GM21423 (cell line): ENCODE data around the gene PID1.

ENCODE experiments used
- ATAC-seq: cut with Tn5 transposase; IDR thresholded peaks from one replicate; pipeline ENCODE4 v1.9.1; 2021; ENCODE audit warnings: mild to moderate bottlenecking, moderate library complexity; ENCODE audit not compliant: unreplicated experiment

The PID1 gene

DNA sequence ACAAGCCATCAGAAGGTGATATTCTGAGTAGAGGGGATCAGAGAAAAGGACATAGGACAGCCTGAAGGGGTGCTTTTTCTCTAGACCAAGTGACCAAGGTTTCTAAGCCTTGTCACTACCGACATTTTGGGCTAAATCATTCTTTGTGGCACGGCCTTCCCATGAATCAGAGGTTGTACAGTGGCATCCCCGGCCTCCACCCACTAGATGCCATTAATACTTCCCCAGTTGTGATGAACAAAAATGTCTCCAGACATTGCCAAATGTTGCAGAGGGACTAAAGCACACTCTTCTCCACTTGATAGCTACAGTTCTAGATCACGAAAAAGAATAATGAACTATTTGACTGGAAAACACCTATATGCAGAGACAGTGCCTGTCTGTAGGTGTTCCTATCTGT is 143.6 kb downstream of the PID1 start:
- ATAC-seq, result no peak

DNA sequence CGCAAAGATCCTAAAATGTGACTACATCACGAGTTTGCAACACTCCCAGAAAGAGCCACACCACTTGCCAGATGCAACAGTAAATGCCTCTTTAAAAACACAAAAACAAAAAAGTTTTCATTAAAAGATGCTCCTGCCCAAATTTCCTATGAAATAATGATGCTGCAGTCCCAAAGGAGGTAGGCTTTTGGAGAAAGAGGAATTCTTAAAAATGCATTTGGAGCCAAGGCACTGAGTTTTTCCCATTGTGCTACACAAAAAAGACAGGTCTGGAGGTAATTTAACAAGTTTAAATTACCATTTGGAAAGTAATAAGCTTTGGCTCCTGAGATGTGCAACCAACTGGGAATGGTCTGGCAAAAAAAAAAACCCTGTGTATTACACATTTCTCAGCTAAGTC is 145.0 kb downstream of the PID1 start:
- no peak for ATAC-seq

DNA sequence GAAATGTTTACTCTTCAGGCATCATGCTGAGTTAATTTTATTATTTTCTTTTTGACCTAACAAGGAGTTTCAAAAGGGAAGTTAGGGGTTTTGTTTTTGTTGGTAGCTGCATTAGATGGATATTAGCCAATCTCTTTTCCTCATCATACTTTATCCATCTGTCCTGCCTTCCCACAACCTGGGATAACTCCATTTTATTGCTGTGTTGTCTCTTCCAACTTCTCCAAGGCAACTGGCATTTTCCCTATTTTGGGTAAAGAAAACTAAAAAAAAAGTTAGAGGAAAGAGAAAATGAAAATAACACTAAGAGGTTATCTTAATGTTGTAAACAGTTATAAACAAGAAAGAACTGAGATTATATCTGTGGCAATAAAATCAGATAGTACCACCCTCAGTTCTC is 147.0 kb downstream of the PID1 start:
- ATAC-seq, result no peak

DNA sequence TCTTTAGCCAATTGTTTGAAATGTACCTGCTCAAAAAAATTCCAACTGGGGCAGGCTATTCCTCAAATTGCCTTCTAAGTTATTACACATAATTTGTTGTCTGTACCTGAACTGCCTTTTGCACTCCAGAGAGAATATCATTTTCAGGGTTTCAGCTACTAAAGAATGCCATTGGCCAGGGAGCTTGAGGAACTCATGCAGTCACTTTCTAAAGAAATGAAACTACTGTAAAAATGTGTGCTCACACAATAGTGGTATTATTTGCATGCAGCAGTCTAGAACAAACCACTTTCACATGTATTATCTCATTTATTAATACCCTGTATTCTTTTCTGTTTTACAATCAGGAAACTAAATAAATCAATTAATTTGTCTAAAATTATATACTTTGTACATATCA is 152.2 kb downstream of the PID1 start:
- ATAC-seq, result peak; percentile 79

DNA sequence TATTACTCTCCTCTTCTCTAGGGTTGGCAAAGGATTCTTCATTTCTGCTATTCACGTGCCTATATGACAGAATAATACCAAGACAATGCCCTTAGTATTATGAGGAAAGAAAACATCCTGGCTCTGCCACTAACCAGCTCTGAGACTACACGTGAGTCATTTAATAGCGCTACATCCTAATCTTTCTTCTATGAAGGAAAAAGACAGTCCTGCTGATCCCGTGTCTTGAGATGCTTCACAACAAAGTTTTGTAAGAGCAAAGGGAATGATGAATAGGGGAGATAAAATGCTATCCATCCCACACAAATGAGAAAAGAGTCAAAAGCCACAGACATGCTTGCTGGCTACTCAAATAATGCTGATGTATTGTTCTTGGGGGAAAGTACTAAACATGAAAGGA is 152.8 kb downstream of the PID1 start:
- no peak for ATAC-seq

DNA sequence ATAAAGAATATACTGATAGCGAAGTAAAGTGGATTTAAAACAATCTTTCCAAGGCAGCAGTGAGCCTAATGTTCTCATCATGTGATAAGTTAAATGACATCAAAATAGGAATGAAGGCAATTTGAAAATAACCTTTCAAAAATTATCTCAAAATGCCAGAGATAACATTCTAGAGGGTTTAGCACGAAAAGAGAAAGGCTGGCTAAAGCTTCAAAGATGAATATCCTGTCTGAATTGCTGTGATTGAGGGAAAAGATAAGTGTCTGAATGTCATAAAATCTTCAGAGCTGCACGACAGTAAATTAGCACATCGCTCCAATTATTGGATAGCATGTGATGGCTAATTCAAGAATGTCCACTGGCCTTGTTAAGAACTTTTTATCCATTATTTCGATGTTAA is 159.3 kb downstream of the PID1 start:
- no peak for ATAC-seq

DNA sequence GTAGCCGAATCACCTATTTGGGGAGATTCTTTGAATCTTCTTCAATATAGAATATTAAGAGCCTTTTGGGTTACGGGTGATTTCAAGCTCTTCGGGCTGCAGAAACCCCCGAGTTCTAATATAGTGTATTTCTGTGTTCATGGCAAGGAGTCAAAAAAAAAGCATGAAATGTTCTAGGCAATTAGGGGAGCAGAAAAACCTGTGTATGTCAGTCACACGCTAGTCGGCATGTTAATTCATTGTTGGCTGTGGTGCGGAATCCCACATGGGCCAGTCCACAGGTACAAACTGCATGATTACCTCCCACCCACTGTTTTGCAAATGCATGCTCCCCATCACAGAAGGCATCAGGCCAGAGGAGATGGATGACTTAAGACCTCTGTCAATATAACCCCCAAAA is 161.9 kb downstream of the PID1 start:
- ATAC-seq, result no peak

DNA sequence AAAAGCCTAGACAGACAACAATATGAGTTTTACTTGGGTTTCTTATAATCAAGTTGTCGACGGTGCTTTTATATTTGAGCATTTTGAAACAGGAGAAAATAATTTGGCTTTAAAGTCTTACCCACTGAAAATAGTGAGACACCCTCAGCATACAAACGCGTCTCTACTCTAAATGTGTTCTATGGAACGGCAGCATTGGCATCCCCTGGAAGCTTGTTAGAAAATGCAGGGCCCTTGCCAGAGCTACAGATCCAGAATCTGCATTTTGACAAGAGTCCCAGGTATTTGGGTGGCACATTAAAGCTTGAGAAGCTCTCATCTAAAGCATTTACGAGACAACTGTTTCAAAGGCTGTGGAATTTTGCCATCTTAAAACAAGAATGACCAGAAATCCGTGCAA is 163.5 kb downstream of the PID1 start:
- ATAC-seq, result no peak

DNA sequence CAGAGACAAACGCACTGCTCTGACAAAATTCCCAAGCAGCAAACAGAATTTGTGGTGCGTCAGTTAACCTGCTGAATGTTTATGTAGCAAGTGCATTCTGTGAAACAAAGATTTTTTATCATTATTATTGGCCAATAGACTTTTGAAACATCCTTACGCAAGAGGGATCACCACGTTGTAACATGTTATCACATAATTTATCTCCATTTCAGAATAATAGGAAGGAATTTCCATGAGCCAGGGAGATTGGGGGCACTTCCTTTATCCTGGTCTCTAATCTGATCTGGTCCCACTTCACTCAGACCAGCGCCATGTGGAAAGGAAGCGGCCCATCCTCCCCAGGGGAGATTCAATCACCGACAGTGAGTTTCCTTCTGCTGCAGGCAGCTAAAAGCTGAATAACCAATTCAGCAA is 166.1 kb downstream of the PID1 start:
- no peak for ATAC-seq

DNA sequence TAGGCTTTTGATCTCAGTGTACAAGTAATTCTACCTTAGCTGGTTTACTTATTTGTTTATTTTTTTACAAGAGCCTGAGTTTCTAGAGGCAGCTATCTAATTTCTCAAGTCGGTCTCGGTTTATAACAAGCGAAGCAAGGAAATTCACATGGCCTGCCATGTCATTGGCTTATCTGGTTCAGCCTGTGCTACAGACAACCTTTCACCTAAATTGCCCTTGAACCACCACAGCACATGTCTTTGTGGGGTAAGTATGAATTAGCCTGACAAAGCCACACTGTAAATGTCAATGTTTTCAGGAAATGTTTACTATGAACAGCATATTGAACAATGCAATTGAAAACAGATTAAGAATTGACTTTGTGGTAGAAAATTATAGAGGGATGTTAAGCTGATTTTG is 167.1 kb downstream of the PID1 start:
- no peak for ATAC-seq

DNA sequence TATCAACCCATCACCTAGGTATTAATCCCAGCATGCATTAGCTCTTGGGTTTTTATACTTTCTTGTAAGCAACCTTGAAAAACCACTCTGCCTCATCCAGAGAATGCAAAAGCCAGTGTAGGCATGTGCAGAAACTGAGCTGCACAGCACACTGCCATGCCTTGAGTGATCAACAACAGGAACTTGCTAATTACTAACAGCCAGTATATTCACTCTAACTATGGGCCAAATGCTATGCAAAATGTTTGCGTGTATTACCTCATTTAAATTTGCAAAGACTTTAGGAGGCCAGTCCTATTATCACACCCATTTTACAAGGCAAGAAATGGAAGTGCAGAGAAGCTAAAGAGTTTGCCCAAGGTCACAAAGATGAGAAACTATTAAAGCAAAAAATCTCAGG is 169.8 kb downstream of the PID1 start:
- ATAC-seq, result no peak

DNA sequence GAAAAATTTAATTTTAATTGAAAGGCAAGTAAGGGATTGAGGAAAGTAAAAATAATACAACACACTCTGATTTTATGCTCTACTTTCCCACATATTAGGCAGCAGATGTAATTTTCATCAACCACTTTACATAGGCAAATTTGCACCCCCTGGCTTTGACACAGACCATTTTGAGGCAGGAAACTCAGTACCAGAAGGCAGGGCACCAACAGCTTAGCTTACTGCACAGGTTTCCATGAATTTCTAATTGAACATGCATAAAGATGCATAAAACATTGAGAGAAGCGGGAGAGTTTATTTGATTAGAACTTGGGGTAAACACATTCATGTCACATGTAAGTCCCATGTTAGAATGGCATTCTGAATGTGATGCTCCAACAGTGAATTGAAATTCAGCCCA is 171.9 kb downstream of the PID1 start:
- no peak for ATAC-seq

DNA sequence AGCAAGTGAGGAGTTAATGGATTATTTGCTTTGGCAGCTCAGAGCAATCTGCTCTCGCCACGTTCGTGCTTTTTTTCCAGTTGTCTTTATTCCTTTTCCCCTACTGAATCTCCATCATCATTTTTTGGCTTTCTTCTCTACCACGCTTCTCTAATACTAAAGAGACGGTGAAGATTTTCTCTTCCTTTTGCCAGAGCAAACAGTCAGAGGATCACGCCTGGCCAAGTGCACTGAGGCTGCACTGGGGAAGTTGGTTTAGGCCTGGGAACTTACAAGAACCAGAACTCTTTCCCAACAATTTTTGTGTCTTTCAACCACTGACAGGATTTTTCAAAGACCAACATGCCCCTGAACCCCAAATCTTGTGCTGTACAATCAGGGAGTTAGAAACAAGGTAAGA is 172.3 kb downstream of the PID1 start:
- ATAC-seq, result no peak

DNA sequence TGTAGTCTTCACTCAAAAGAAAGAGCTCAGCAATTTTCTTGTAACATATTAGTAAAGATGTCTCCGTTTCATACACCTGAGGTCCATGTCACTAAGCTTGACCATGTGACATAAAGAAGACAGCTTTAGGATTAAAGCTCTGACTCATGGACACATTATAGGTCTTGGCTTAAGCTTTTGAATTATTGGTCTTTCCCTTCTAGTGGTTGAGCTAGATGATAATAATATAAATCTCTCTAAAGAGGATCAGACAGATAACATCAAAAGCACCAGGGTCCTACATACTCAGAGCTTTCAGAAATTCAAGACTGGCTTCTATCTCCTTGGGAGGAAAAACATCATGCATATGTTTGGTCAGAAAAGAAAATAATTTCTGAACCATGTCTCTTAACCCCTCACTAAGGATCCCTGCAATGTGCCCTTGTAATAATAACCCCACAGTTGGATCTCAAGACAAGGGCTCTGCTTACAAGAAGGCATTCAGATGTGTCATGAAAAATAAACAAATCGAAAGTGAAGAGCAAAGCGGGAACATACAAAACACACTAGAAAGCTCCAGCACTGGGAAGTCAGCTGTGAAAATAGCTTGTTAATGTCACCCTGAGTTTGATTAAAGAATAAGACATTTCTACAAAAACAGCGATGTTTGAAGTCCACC is 174.5 kb downstream of the PID1 start:
- ATAC-seq, result no peak

DNA sequence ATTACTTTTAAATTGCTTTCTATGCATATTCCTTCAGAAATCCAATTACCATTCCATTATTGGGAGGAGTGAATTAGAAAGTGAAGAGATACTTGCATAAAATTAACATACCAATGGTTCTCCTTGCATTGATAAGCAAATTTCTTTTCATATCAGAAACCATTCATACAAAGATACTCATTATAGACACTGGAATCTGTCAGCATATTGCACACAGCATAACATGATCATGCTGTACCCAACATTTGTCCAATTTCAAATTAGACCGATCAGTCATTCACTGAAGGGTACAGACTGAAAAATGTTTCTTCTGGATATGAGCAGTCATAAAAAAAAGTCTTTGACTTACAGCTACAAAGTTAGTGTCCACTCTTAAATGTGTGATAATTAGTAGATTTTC is 175.6 kb downstream of the PID1 start:
- no peak for ATAC-seq

DNA sequence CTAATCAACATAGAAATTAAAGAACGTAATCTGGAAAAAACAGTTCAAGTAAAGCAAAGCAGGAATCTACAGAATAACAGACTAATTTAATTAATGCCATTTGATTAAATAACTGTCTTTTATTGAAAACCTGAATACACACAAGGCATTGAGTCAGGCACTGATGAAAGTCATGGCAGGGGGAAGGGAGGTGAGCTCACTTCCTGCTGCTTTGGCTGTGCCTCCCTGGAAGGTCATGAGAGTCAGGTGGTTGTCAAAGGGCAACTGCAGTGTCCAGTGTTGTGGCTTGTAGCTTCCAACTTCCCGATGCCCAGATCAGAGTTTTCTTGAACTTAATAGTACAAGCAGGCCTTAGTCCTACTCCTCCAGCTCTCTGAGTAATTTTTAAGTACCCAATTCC is 180.9 kb downstream of the PID1 start:
- ATAC-seq, result no peak

DNA sequence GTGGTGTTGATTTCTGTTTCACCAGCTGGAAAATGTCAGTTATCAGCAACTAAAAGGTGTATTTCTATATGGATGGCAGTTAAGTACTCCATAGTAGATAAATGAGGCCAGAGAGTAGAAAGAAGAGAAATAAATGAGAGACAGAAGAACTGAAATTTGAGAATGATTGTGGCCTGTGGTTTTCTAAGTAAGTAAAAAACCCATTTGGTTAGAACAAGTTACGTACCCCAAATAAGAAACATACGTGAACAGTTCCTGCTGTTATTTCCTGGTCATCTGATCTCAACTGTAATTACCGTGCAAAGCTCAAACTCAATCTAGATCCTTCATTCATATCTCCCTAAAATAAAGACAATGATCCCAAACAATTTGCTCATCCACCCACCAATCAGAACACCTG is 181.3 kb downstream of the PID1 start:
- no peak for ATAC-seq

DNA sequence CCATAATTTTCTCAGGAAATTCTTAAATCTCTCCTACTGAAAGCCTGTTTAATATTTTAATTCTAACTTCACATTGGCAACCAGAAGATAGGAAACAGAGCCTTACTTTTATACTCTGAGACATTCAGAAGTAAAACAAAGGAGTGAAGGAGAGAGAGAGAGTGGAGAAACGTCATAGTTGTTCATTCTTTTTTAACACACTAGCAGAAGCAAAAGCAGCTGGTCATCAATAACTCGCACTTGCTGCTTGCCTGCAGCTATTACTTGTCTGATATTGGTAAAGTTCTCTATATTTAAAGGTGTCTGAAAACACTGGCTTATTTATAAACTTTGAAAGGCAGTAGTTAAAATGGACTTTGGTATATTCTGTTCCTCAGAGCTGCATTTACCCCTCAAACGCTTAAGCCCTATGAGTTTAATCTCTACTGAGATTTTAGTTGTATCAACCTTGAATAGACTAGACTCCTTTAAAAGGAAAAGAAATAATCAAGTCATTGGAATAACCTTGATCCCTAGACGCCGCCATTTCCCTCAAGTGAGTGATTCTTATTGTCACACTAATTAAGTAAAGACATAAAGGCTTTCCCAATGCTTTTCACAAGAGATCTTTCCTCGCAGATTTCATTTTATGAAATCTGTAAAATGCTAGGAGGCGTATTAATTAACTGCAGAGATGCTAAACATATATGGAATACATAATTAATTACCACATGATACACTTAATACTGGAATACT is 182.0 kb downstream of the PID1 start:
- ATAC-seq, result no peak

DNA sequence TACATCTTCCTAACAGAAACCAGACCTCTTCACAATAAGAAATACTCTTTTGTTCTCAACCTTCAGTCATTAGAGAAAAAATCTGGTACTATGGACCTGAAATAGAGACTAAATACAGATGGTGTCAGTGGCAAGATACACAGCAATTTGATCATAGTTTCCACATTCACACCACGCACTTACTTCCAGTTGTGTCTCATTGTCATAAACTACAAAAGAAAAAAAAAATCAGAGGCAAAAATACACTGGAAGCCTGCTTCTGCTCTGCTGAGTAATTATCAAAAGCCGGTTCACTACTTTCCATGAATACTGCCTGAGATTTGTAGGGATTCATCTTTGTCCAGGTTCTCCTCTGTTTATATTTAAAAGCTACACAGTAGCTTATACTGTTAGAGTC is 182.6 kb downstream of the PID1 start:
- no peak for ATAC-seq

DNA sequence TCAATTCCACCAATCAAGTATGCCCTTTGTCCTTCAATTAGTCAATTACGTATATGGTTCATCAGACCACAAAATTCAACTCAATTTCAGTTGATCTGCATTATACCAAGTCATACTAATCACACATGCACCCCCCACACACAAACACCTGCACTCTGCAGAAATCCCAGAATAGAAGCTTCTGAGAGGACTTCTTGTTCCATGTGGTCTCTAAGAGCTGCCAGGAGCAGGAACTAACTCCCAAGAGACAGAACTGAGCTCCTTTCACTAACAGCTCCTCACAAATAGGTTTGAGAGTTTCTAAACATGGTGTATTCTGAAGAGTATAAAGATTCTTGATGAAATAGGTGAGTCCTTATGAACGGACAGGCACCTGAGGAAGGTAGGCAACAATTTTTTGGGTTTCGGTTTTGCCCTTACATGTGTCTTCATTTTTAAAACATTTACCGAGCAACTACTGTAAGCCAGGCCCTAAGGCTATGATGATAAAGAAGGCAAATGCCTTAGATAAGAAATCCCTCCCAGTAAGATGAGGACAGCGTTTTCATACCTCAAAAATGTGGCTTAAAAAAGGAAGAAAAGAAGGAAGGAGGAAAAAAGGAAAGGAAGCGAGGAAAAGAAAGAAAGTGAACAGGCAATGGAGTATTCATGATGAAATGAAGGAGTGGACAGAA is 183.1 kb downstream of the PID1 start:
- ATAC-seq, result no peak

DNA sequence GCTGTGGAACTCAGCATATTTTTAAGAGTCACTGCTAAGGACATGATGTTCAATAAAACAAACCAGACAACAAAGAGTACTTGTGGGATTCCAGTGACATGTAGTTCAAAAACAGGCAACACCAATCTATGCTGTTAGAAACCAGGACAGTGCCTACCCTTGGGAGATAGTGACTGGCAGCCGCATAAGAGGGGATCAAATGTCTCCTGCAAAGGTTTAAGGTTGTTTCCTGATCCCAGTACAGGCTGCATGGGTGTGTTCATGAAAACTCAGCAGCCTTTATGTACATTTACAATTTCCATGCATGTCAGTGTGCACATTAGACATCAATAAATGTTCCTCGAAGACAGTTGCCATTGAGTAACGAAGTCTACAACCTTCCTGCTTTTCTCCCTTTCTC is 183.8 kb downstream of the PID1 start:
- no peak for ATAC-seq

DNA sequence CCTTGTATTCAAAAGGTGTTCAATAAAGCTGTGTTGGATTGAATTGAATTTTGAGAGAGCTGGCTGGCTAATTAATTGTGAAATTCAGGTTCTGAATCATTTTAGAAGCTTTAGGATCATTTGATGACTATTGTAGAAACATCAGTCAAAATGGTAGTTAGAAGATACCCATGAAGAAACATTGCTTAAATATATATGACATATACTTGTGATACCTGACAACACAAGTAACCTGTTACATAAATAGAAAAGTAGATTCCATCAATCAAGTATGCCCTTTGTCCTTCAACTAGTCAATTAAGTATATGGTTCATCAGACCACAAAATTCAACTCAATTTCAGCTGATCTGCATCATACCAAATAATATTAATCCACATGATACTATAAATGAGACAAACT is 185.6 kb downstream of the PID1 start:
- ATAC-seq, result no peak
